Transverse colon (tissue), 4 donors: ENCODE measurements around the gene MGAT5B. TPM values are rescaled to one million over a fixed set of nuclear protein-coding genes. Genes with fewer than 3 reads are reported as not detected.

ENCODE experiments used
- DNase-seq: peaks from one replicate; pipeline ENCODE4 v3.0.0-alpha.2; 2019
- H3K27ac ChIP-seq, 4 donors: fragments of 200-600 bp; sonication (generic); 2 replicates each; pipeline ENCODE4 v1.5.1; 2016 to 2018; ENCODE audit warnings: inconsistent platforms in 4 of 4
- H3K27me3 ChIP-seq: fragments of 200-600 bp; sonication (generic); 2 replicates; pipeline ENCODE4 v1.5.1; 2017; ENCODE audit warnings: inconsistent platforms
- H3K36me3 ChIP-seq, 4 donors: fragments of 200-600 bp; sonication (generic); 2 replicates each; pipeline ENCODE4 v1.5.1; 2017 to 2019; ENCODE audit warnings: inconsistent platforms in 4 of 4
- H3K4me1 ChIP-seq, 4 donors: fragments of 200-600 bp; sonication (generic); 2 replicates each; pipeline ENCODE4 v1.5.1; 2017 to 2020; ENCODE audit warnings: inconsistent platforms in 4 of 4
- H3K4me3 ChIP-seq, 4 donors: fragments of 200-600 bp; sonication (generic); 1 replicate in 1 of 4; 2 replicates in 3 of 4; pipeline versions ENCODE4 v1.5.1 to v1.6.1; 2017 to 2019; ENCODE audit warnings: inconsistent platforms in 4 of 4
- H3K9me3 ChIP-seq, 2 donors: fragments of 200-600 bp; sonication (generic); 2 replicates each; pipeline ENCODE4 v1.5.1; 2017 to 2019; ENCODE audit warnings: inconsistent platforms in 2 of 2
- EP300 ChIP-seq: sonication (generic); formaldehyde crosslinking; IDR thresholded peaks from one replicate; pipeline ENCODE4 v1.6.1; 2017; ENCODE audit warnings: antibody characterized with exemption, low read depth
- POLR2A ChIP-seq: fragments of 450-650 bp; IDR thresholded peaks from one replicate; pipeline ENCODE4 v1.6.1; 2016; ENCODE audit warnings: antibody characterized with exemption, mild to moderate bottlenecking, moderate library complexity
- POLR2AphosphoS5 ChIP-seq, 3 donors: sonication (generic); formaldehyde crosslinking; IDR thresholded peaks; one replicate each; pipeline ENCODE4 v1.6.1; 2016; ENCODE audit warnings: antibody characterized with exemption in 3 of 3
- WGBS, 2 donors: methylation state at CpG; one replicate each; pipeline ENCODE4 v1.1.5; 2018; ENCODE audit warnings: low coverage in 1 of 2; 5-methylcytosine and 5-hydroxymethylcytosine counted together
- in situ Hi-C, 4 donors: fragments of 200-750 bp; cut with MboI; loops; one replicate each; pipeline versions ENCODE4 v1.15.0 to v1.15.1; 2017; ENCODE audit warnings: low sequenced_read_pairs in 3 of 4, low pct_ligation_motif_present in 1 of 4, low pct_unique_long_range_greater_than_20kb in 1 of 4
- intact Hi-C: fragments of 100-400 bp; cut with DNase I; formaldehyde crosslinking; loops from one replicate; pipeline ENCODE4 v1.15.1; 2023; ENCODE audit warnings: low total_unique reads
- total RNA-seq, 4 donors: library from RNA; depleted of rRNA; stranded (reverse); fragments of >200 nt; gene quantifications; one replicate each; pipeline ENCODE4 v1.1.0, GENCODE V29; 2016
- TF ChIP-seq, protein P1 (sequence below), 5 experiments: fragments of 200-600 bp in 3 of 5; fragments of 450-650 bp in 2 of 5; sonication (generic) in 3 of 5; IDR thresholded peaks; 1 replicate in 2 of 5; 2 replicates in 3 of 5; pipeline ENCODE4 v1.5.1; 2016 to 2017; ENCODE audit warnings: antibody characterized with exemption in 5 of 5, inconsistent platforms in 3 of 5, mild to moderate bottlenecking in 2 of 5, moderate library complexity in 1 of 5

The MGAT5B gene
- total RNA-seq, 4 donors from 2014 or later = not detected

DNA sequence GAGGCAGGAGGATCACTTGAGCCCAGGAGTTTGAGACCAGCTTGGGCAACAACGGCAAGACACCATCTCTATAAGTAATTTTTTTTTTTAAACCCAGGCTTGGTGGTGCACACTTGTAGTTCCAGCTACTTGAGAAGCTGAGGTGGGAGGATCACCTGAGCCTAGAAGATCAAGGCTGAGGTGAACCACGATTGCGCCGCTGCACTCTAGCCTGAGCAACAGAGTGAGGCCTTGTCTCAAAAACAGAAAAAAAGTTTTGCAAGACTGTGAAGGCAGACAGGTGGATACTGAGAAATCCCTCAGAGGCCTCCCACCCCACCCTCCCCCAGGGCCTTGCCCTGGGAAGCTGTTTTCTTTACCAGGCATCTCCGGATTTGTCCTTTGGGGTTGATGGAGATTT, 125.4 kb downstream of the MGAT5B start:
- intact Hi-C loops = no loop called here
- no peaks in the 10 kb centered on the region for H3K4me1 ChIP-seq
- WGBS, 2 donors = 30% methylated on average over 5 of the region's 5 CpGs; no CpG with 5 or more reads in 1 of the 2 donors
- H3K9me3 ChIP-seq = no peaks in the 10 kb centered on the region
- H3K4me3 ChIP-seq = no peak overlapping the region
- TF ChIP-seq EP300 (no peak), POLR2AphosphoS5 (IDR thresholded peaks at IDR 0.05) (no peak), POLR2A (no peak)
- TF ChIP-seq, protein P1, sequence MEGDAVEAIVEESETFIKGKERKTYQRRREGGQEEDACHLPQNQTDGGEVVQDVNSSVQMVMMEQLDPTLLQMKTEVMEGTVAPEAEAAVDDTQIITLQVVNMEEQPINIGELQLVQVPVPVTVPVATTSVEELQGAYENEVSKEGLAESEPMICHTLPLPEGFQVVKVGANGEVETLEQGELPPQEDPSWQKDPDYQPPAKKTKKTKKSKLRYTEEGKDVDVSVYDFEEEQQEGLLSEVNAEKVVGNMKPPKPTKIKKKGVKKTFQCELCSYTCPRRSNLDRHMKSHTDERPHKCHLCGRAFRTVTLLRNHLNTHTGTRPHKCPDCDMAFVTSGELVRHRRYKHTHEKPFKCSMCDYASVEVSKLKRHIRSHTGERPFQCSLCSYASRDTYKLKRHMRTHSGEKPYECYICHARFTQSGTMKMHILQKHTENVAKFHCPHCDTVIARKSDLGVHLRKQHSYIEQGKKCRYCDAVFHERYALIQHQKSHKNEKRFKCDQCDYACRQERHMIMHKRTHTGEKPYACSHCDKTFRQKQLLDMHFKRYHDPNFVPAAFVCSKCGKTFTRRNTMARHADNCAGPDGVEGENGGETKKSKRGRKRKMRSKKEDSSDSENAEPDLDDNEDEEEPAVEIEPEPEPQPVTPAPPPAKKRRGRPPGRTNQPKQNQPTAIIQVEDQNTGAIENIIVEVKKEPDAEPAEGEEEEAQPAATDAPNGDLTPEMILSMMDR (IDR thresholded peaks at IDR 0.05) = no peak
- in situ Hi-C loops = no loop called here
- no peaks in the 10 kb centered on the region for H3K36me3 ChIP-seq
- no peak for DNase-seq
- no peak overlapping the region for H3K27ac ChIP-seq
- peaks cover 21% of the 10 kb centered on the region for H3K27me3 ChIP-seq

DNA sequence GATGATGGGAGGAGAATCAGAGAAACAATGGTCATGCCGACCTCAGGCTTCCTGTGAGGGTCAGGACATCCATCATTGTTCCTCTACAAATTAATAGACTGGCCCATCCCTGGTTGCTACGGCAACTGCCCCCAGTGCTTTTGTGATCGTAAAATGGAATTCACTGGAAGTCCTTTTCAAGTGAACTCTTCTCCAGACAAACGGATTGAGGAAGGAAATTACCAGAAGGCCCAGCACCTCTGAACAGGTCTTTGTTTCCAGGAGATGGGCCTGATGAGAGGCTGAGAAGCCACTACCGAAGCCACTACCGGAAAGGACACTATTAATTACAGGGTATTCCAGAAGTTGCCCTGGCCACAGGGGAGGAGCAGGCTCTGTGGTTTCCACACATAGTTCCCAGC, 126.0 kb downstream of the MGAT5B start:
- WGBS, 2 donors = 46% methylated on average over 6 of the region's 6 CpGs; no CpG with 5 or more reads in 1 of the 2 donors
- Histone ChIP-seq H3K27ac (no peak overlapping the region), H3K9me3 (no peaks in the 10 kb centered on the region), H3K36me3 (no peaks in the 10 kb centered on the region), H3K4me3 (no peak overlapping the region), H3K27me3 (peaks cover 21% of the 10 kb centered on the region), H3K4me1 (no peaks in the 10 kb centered on the region)
- intact Hi-C loops (no loop called here), in situ Hi-C loops (no loop called here)
- no peak for TF ChIP-seq EP300
- TF ChIP-seq, protein P1 (IDR thresholded peaks at IDR 0.05) = no peak
- DNase-seq = no peak

DNA sequence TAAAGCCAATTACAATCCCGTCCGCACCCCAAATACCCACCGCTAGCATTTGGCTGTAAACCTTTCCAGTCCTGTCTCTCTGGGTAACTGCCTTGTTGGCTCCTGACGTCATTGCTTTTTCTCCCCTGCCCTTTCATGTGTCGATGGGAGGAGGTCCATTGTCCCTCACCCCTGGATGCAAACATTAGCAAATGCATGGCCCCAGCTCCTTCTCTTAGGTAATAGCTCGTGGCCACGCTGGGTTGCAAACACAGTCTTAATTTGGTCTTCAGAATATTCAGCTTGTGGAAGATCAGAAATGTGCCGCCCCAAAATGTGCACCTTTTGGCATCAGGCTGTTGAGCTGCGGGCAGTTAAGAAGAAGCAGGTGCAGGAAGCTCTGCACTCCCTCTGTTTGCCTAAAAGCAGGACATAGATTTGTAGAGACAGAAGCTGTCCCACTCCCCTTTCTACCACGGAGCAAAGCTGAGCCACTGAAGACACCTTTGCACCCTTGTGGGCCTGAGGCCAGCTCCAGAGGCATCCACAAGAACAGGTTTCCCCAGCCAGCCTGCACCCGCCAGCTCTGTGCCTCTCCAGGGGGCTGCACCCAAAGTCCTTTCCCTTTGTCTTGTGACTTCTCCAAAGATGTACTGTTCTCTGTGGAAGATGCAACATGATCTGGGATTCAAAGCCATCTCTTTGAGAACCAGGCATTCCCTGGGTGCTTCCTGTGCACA, 127.3 kb downstream of the MGAT5B start:
- H3K27me3 ChIP-seq = peaks cover 21% of the 10 kb centered on the region
- in situ Hi-C loops = no loop called here
- H3K9me3 ChIP-seq = no peaks in the 10 kb centered on the region
- intact Hi-C loops = no loop called here
- no peaks in the 10 kb centered on the region for H3K4me1 ChIP-seq
- TF ChIP-seq, protein P1 (IDR thresholded peaks at IDR 0.05) = no peak
- TF ChIP-seq POLR2AphosphoS5 (IDR thresholded peaks at IDR 0.05) (no peak), EP300 (no peak), POLR2A (no peak)
- H3K4me3 ChIP-seq = no peak overlapping the region
- no peaks in the 10 kb centered on the region for H3K36me3 ChIP-seq
- DNase-seq = no peak
- no peak overlapping the region for H3K27ac ChIP-seq
- 53 to 72% methylated on average over 4 to 11 of the region's 11 CpGs for WGBS, 2 donors

DNA sequence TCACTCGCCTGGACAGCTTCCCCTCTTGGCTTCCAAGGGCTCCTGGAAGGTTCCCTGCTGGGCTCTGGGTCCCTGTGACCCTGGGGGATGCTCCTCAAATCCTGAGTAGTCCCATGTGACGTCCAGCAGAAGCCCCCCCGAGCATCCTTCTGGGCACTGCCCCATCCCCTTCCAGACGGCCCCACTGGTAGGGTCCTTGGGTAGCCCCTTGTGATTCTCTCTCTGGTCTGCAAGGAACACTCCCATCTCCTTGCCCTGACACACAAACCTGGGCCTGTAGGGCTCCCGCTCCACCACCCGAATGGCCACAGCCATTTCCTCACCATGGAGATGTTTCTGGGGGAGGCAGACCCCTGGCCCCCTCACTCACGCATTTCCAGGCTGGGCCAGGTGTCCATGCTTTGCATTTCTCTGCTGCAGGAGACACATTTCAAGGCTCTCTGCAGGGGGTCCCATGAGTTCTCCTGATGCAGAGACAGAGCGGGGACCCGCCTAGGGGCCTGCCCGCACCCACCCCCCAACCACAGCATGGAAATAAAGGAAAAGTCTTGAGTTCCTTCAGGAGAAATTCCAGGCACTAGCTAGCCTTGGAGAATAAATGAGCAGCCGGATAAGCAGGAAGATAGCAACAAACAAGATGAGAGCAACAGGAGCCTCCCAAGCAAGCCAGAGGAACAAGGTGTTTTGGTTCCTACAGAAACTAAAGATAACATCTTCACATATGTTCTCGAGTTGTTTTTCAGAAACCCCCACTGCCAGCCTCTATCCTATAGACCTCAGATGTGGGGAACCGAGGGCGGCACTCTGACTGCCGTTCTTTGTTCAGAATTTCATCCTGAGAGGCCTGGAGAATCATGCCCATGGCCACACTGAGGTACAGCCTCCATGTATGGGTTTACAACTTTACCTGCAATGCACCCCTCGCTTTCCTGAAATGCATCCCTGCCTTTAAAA, 128.8 kb downstream of the MGAT5B start:
- Histone ChIP-seq H3K36me3 (no peaks in the 10 kb centered on the region), H3K9me3 (no peaks in the 10 kb centered on the region), H3K4me3 (no peak overlapping the region), H3K27ac (no peak overlapping the region), H3K4me1 (no peaks in the 10 kb centered on the region), H3K27me3 (peaks cover 27% of the 10 kb centered on the region)
- 75% methylated on average over 16 of the region's 16 CpGs; no CpG with 5 or more reads in 1 of the 2 donors for WGBS, 2 donors
- TF ChIP-seq POLR2AphosphoS5 (IDR thresholded peaks at IDR 0.05) (no peak), POLR2A (no peak)
- TF ChIP-seq, protein P1 (IDR thresholded peaks at IDR 0.05) = no peak
- in situ Hi-C loops (no loop called here), intact Hi-C loops (no loop called here)
- DNase-seq = no peak
